Measurements from ENCODE around the gene SLC12A5.

- no peak for TF ChIP-seq CTCF (conservative IDR thresholded peaks at IDR 0.05)
- no peak for TF ChIP-seq ZFX (IDR thresholded peaks at IDR 0.05)
Measured at GRCh38 chr20:46077642-46078305, 48.8 kb downstream of the SLC12A5 start.

Data from C4-2B (cell line).